Activated gamma-delta T cell treated with Interleukin-2 at 50 U/mL for 16 hours (primary cell): Measurements from ENCODE around the gene TCF3.

ENCODE experiments used
- DNase-seq: peaks from one replicate; pipeline ENCODE4 v3.0.0-alpha.2; 2020

TCF3 gene

DNA sequence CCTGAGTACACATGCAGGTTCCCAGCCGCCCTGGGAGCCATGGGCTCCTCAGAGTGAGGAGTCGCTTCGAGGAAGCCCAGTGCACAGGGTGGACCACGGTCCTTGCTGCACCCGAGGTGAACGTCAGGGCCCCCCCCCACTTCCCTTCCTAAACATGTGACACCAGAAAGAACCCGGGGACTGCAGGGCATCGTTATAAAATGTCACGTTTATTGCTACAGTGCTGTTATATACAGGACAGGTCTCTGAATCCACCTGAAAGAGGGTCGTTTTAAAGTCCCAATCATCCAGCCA lies 43.4 kb downstream of the TCF3 start:
- peak; percentile 25 for DNase-seq

DNA sequence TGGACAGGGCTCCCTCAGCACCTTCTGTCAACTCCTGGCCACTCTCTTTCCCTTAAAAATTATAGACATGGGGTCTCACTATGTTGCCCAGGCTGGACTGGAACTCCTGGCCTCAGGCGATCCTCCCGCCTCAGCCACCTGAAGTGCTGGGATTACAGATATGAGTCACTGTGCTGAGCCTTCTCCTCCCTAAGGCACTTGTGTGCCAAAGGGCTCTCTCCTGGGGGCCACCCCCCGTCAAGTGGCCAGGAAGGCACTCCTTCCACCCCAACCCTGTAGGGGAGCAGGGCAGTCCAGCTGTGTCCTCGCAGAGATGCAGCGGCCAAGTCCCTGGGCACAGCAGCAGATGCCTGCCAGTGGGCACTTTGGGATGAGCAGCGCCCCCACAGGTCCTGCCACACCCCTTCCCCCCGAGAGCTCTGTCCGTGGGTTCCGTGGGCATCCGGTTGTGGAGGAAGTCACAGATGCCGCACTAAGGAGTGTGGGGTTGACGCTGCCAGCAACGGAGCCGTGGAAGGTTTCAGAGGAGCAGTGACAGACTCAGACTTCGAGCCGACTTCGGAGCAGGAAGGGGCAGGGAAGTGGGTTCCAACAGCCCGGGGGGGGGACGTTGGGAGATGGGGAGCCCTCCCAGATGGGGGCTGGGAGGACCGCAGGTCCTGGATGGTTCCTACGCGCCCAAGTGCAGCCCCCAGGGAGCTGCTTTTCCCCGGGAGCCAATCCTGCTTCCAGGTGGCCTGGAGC lies 43.9 kb downstream of the TCF3 start:
- DNase-seq = peak; percentile 36

DNA sequence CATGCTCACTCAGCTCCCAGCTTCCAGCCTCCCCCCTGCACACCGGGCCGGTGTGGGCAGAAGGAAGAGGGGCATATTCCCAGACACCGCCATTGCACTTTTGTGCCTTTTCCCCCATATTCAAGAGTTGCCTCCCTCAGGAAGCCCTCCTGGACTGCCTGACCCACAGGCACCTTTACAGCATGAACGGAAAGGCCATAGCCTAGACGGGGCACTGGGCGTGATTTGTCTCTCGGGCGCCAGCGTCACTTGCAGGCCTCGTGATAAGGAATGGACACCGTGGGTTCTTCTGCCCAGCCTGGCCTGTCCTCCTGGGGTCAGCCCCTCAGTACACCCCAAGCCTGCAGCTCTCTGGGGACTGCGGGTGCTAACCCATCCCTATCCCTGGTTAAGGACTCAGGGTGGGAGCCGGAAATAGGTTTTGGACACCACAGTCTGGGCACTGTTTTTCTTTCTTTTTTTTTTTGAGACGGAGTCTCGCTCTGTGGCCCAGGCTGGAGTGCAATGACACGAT lies 46.2 kb downstream of the TCF3 start:
- no peak for DNase-seq

DNA sequence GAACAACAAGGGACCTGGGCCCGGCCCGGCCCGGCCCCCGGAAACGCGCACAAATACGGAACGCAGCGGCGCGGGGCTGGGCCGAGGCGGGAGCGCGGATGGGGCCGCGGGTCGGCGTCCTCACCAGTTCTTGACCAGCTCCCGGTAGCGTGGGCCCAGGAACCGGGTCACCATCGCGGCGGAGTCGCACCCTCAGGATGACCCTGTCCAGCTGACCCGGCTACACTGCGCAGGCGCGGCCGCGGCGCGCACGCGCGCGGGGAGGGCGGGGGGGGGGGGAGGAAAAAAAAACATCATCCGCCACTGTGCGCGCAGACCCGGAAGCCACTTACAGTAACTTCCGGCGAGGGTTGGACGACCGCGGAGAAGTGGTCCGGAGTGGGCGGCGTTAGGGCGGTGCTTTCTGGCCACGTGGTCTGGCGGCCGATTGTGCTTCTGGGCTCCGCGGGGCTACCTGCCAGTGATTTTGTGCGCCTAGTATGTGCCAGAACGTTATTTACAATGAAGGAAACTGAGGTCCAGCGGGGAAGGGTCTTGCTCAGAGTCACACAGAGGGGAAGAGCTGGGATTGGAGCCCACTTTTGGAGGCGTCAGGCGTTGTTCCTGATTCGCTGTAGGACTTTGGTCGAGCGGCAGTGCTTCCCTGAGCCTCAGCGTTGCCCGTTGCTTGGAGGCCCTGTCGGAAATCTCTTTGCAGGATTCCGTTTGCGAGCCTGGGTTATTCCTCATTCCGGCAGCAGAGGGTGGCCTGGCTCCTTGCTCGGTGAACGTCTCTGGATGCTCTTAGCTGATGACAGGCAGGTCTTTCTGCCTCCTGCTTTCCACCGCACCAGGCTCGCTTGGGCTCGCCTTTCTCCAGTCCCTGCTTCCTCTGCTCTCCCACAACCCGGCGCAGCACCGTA lies 46.9 kb downstream of the TCF3 start, which contains the start of gene UQCR11:
TSS of gene UQCR11 (minus strand) at position 227 of the 902 bp plus-strand sequence. CDS start at position 174, 53 bp downstream.
- DNase-seq = peak; percentile 92

DNA sequence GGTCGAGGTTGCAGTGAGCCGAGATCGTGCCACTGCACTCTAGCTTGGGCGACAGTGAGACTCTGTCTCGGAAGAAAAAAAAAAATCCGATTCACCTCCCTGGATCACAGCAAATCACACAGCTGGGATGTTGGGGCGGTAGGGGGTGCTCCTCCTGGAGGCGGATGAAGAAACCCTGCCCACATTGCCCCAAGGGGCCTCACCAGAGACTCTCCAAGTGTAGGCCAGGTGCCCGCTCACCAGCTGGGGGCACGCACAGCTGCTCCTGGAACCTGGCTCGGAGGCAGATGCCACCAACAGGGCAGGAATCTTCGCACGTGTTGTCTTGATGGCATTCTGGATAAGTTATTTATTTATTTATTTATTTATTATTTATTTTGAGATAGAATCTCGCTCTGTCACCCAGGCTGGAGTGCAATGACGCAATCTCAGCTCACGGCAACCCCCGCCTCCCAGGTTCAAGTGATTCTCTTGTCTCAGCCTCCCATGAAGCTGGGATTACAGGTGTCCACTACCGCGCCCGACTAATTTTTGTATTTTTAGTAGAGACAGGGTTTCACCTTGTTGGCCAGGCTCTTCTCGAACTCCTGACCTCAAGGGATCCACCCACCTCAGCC lies 50.2 kb downstream of the TCF3 start:
- DNase-seq = no peak

DNA sequence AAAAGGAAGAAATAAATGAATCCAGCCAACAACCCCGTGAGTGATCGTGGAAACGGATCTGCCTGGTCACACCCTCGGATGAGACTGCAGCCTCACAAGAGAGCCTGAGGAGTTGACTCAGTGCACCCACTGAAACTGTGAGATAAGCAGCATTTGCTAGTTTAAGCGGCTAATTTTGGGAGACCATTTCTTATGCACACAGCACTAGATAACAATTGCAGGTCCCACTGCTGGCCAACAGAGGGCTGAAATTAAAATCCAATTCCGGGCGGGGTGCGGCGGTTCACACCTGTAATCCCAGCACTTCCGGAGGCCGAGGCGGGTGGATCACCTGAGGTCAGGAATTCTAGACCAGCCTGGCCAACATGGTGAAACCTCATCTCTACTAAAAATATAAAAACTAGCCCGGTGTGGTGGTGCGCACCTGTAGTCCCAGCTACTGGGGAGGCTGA lies 50.8 kb downstream of the TCF3 start:
- DNase-seq = no peak

DNA sequence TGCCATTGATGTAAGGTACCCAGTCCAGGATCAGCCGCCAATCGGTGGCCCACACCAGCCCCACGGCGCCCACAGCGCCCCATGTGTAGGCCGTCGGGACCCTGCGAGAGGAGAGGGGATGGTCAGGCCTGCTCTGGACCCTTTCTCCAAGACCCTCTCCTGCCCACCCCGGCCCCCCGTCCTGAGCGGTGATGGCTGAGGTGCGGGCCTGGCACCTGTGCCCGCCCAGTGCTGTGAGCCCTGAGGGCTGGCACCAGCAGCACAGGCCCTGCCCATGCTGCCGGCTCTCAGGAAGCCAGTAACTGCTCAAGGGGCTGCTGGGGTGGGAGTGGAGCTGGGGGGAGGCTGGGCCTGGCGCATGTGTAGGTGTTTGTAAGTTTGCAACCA lies 53.0 kb downstream of the TCF3 start:
- no peak for DNase-seq

DNA sequence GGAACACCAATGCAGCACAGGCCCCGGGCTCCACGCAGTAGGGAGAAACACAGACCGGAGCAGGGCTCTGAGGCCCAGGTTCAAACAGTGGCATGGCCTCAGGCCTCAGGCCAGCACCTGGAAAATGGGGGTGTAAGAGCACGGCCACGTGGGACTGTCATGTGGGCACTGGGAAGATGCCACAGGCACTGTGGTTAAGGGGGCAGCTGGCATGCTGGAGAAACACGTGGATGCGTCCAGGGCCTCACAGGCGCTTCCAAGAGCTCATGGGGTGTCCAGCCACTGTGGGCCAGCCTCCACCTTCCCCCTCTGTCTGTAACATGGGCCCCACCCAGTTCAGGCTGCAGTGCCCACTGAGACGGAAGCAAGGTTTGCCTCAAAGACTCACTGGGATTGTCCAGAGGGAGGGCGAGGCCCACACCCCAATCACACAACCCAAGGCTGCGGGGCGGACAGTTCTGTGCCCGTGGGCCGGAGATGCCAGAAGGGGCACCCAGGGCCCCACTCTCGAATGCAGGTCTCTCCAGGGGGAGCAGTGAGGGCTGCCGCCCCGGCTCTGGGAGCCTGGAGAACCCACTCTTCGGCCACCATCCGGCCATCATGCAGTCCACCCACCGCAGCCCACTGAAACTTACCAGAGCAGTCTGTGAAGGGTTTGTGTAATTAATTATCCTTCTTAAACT lies 53.5 kb downstream of the TCF3 start:
- DNase-seq = no peak

DNA sequence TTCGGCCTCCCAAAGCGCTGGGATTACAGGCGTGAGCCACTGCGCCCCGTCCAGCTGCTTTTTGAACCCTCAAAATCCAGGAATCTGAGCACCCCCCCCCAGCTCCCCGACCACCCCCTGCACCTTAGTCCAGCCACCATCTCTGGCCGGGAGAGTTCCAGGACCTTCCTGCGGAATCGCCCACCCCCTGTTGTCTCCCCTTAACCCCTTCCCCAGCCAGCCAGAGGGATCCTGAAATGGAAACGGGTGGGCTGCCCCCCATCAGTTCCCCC lies 59.0 kb downstream of the TCF3 start:
- DNase-seq = no peak

DNA sequence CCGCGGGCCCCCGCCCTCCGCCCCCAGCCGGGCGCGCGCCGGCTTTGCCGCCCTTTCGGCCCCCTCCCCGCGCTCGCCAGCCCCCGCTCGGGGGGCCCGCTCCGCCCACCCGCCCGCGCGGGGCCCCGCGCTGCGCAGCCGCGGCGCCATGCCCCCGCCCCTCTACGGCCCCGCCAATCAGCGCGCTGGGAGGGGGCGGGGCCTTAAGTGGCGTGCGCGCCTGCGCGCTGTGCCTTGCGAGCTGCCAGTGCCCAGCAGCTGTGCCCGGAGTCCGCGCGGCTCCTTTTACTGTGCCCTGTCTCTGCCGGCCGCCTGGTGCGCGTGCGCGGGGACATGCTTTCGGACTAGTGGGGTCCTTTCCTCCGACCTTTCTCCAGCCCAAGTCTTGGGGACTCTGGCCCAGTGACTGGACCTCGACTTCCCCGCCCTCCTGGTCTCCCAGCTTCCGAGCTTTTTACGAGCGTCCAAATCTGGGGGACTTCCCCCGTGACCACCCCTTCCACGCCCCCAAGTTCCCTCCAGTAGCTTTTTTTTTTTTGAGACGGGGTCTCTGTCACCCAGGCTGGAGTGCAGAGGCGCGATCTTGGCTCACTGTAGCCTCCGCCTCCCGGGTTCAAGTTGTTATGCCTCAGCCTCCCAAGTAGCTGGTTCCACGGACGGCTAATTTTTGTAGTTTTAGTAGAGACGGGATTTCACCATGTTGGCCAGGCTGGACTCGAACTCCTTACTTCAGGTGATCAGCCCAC lies 59.5 kb downstream of the TCF3 start, which contains the start of gene MBD3:
TSS of gene MBD3 (minus strand) at position 111 of the 746 bp plus-strand sequence. CDS start 234 bp downstream, outside the sequence.
- DNase-seq = peak; percentile 87

DNA sequence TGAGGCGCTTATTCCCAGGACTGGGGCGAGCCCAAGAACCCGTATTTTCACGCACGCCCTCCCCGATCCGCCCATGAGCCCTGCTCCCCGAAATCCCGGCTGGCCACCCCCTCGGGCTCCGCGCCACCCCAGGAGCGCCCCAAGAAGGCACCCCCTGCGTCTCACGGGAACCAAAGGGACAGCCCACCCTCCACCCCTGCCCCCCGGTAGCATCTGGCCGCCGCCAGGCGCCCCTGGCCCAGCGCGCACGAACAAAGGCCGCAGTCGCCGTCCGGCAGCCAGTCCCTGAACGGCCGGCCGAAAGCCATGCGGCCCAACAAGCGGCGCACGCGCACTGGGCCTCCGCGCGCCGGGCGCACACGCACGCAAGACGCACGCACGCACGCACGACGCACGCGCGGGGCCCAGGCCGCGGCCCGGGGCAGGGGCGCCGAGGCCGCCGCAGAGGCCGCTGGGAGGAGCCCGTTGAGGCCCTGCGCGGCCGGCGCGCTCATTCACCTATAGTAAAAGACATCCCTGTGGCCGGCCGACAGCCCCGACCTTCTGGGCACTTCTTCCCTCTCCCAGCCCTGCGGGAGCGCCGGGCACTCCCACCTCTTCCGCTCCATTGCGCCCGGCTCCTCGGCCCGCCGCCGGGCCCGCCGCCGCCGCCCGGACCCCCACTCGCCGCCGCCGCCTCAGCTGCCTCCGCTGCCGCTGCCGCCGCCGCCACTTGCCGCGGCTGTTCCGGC lies 60.2 kb downstream of the TCF3 start:
- peak; percentile 78 for DNase-seq

DNA sequence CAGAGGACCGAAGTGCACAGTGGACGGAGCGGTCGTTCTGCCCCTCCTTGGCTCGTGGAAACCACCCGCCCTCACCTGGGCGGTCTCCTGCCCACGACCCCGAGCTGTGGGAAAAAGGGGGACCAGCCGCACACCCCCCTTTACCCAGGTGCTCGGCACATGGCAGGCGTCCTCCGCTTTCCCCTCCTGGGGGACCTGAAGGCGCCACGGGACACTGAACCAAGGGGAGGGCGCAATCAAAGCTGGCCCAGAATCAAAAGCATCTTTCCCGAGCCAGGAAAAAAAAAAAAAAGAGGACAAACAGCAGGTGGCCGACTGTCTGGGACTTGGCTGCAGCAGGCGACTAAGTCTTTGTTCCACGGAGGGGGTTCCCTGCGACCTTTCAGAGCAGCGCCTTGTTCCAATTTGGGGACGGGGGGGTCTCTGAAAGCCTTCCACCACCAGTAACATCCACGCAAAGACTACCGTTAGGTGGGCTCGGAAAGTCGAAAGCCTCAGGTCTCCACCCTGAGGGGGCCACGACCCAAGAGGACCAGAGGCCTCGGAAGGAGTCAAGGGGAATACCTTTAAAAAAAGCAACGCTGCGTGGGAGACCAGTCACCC lies 60.9 kb downstream of the TCF3 start:
- no peak for DNase-seq

DNA sequence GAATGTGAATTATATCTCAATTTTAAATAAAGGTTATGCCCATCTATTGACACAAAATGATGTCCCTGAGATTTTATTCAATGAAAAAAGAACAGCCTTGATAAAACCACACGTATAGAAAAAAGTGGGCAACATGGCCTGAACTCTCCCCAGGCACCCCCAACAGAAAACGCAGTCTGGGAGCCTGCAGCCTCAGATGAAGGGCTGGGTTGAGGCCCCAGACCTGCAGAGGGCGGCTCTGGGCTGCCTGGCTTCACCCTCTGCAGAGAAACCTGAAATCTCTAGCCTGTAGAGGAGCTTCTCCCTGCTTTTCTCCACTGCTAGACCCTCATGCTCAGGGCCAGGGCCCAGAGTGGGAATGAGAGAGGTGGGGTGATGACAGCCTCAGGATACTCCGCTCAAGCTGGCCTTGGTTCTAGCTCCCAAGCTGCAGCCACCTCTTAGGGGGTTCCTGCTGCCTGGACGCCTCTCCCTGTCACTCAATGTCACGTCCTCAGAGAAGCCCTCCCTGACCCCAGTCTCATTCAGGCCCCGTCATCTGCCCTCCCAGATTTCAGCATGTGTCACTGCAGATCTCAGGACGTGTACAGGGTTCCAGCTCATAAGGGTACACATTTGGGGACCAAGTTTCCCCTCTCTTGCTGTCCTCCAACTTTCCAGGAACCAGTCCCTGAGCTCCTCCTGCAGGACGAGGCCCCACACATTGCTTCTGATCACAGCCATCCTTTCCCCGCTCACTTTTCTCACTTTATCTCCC lies 61.6 kb downstream of the TCF3 start:
- no peak for DNase-seq

DNA sequence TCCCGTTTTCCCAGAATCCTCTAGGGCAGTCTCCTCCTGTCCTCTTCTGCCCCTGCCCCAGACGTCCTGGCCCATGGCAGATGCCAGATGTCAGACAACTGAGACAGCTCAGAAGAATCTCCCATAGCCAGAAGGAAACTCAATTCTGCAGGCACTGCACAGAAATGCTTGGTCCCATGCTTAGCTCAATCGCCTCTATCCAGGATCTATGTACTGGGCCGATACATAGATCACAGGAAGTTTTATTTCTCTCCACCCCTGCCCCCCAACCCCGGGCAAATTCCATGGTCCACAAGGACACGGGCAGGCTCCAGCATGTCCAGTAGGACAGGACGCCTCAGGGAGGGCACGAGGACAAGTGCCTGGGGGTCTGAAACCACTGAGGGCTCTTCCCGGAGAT lies 64.5 kb downstream of the TCF3 start:
- no peak for DNase-seq

DNA sequence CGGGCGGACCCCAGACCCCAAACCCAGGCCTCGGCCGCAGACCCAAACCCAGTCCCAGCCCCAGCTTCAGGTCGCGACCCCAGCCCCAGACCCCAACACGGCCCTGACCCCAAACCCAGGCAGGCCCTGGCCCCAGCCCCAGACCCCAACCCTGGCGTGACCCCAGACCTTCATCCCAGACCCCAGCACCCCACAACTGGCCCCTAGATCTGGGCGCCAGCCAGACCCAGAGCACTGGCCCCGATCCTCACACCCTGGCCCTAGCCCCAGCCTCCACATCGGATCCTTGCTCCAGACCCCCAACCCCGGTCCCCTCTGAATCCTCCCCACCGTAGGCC lies 67.2 kb downstream of the TCF3 start:
- no peak for DNase-seq

DNA sequence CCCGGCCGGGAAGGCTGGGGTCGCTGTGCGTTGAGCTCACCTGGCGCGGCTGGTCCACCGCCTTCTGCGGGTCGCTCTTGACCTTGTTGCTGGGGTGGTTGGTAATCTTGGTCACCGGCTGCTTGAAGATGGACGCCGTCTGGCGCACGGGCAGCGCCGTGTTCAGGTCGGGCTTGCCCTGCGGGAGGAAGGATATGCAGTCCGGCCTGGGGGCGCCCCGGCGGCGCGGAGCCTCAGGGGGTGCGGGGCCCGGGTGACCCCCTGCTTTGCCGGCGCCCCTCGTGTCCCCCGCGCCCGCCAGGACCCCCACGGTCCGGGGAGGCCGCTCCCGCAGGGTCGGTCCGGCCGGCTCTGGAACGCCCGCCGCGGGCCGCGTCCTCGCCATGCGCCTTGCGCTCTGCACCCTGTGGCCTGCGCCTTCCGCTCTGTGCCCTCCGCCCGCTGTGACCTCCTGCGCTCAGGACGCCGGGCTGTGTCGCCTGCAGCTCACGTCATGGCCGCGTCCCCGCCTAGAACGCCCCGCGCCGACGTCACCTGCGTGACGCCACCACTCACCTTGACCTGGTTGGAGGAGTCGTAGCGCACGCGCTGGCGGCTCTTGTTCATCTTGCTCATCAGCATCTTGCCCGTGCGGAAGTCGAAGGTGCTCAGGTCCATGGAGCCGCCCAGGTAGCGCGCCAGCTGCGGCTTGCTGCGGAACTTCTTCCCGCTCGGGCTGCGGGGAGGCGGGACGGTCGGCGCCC lies 67.7 kb downstream of the TCF3 start:
- DNase-seq = no peak

DNA sequence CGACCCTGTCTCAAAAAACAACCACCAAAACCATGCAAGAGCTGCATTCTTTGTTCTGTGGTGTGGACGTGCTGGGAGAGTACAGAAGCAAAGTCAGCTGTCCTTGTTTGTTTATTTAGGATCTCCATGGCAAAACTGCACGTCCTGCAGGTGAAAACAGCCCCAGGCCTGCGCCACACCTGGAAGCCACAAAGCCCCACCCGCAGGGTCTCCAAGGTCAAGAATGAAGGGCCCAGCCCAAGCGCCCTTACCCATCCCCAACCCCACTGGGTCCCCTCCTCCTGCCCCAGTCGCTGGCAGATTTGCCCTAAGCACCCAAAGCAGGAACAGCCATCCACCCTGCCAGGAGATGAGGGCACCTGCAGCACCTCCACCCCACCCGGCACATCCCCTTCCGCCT lies 70.2 kb downstream of the TCF3 start:
- DNase-seq = no peak

DNA sequence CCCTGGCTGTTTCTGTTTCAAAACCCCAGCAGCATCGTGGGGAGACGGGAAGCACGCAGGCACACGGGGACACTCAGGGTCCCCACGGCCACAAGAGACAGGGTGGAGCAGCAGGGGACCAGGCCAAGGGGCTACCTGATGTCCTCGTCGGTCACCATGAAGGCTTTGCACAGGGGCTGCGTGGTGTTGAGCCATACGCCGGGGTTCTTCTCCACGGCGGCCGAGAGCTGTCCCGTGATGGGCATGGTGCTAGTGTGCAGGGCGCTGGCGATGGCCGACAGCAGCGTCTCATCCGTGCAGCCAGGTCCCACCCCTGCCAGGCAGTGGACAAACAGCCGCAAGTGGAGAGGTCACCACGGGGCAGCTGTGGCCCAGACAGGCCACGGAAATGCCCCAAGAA lies 71.5 kb downstream of the TCF3 start:
- DNase-seq = no peak

DNA sequence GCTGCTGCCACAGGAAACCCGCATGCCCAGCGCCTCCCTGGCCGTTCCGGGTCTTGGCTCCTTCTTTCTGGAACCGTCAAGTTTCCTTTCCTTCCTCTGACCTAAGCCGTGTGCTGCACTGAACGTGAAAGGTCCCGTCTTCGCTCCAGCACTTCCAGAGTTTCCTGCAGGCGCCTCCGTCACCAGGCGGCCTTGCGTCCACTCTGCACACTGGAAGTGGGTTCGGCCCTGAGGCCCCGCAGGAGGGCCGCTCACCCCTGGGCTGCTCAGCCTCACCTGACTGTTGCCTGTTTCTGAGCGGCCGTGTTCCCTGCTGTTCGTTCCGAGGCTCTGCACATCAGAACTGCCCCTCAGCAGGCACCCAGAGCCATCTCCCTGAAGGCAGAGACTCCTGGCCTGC lies 72.0 kb downstream of the TCF3 start:
- DNase-seq = no peak

DNA sequence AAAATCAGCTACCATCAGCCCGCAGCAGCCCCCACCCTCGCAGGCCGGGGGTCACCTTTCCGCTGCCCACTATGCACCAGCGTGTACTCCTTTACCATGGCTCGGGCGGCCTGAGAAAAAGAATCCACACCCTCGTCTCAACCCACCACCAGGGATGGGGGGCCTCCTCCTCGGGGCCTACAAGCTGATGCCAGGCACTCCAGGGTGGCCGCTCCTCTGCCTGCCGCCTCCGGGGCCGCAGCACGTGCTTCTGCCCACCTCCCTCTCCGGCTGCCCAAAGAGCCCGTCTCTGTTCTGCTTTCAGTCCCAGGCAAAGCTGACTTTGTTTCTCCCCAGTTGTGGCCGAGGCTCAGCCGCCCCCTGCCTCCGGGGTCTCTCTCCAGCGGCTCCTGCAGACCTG lies 73.2 kb downstream of the TCF3 start:
- no peak for DNase-seq
